OCI-LY3 (cell line): ENCODE data around the gene DCLK1.

Experiments used
- H2AFZ ChIP-seq: fragments of 200-600, 300-600 bp; shearing (Covaris generic); 2 replicates; pipeline ENCODE4 v1.6.0; 2014; ENCODE audit warnings: antibody characterized with exemption, low read depth, low read length
- H3K27ac ChIP-seq: fragments of 200-600, 300-600 bp; sonication (generic); 2 replicates; pipeline ENCODE4 v1.5.1; 2014; ENCODE audit warnings: mild to moderate bottlenecking, low read length, moderate library complexity, mixed read lengths
- H3K27me3 ChIP-seq: fragments of 200-600, 300-600 bp; sonication (generic); 2 replicates; pipeline ENCODE4 v1.6.1; 2014; ENCODE audit warnings: low read depth, low read length, mixed read lengths
- H3K36me3 ChIP-seq: fragments of 200-600, 300-600 bp; sonication (generic); replicated peaks from 2 replicates; pipeline ENCODE3; 2014; ENCODE audit warnings: low read depth, low read length, mixed read lengths
- H3K4me1 ChIP-seq: fragments of 300-600, 200-600 bp; sonication (generic); 2 replicates; pipeline ENCODE4 v1.6.1; 2014; ENCODE audit warnings: low read length, mixed read lengths
- H3K4me2 ChIP-seq: fragments of 200-600, 300-600 bp; sonication (generic); 2 replicates; pipeline ENCODE4 v1.6.1; 2014; ENCODE audit warnings: low read length, mixed read lengths
- H3K4me3 ChIP-seq: fragments of 300-600, 200-600 bp; sonication (generic); 2 replicates; pipeline ENCODE4 v1.5.1; 2014; ENCODE audit warnings: antibody characterized with exemption, mild to moderate bottlenecking, low read length, moderate library complexity
- H3K79me2 ChIP-seq: fragments of 300-600, 200-600 bp; shearing (Covaris generic); 2 replicates; pipeline ENCODE4 v1.6.1; 2014; ENCODE audit warnings: mild to moderate bottlenecking, low read length, mixed read lengths
- H3K9ac ChIP-seq: fragments of 300-600, 200-600 bp; shearing (Covaris generic); 2 replicates; pipeline ENCODE4 v1.6.0; 2014; ENCODE audit warnings: mild to moderate bottlenecking, low read length, moderate library complexity
- H3K9me3 ChIP-seq: fragments of 200-600, 300-600 bp; shearing (Covaris generic); 2 replicates; pipeline ENCODE4 v1.6.1; 2014; ENCODE audit warnings: low read length, mixed read lengths; ENCODE audit not compliant: insufficient read depth
- H4K20me1 ChIP-seq: fragments of 200-600, 300-600 bp; sonication (generic); 2 replicates; pipeline ENCODE4 v1.6.1; 2016; ENCODE audit warnings: low read length, mixed read lengths; ENCODE audit not compliant: insufficient read depth
- CTCF ChIP-seq: fragments of 200-600, 300-600 bp; sonication (generic); IDR thresholded peaks from 2 replicates; pipeline ENCODE4 v1.5.1; 2014; ENCODE audit warnings: antibody characterized with exemption, low read length, low read depth
- EZH2phosphoT487 ChIP-seq: fragments of 200-600 bp; shearing (Covaris generic); IDR thresholded peaks from 2 replicates; pipeline ENCODE4 v1.6.1; 2018; ENCODE audit warnings: antibody characterized with exemption, mixed run types, low read depth

DCLK1 gene

GRCh38 chr13:35797991-35798390 lies 333.2 kb downstream of the DCLK1 start:
- no peaks in the 10 kb centered on the region for H3K9me3 ChIP-seq
- H3K27me3 ChIP-seq, result no peaks in the 10 kb centered on the region; the same call in 1 of the 2 replicates
- no peak overlapping the region for H3K27ac ChIP-seq
- H3K79me2 ChIP-seq, result no peaks in the 10 kb centered on the region
- no peaks in the 10 kb centered on the region for H3K4me1 ChIP-seq
- H3K4me3 ChIP-seq, result no peak overlapping the region
- H2AFZ ChIP-seq, result no peak overlapping the region
- H3K9ac ChIP-seq, result no peak overlapping the region
- H3K4me2 ChIP-seq, result no peak overlapping the region
- no peaks in the 10 kb centered on the region for H3K36me3 ChIP-seq
- TF ChIP-seq EZH2phosphoT487 (no peak), CTCF (no peak)
- H4K20me1 ChIP-seq, result no peaks in the 10 kb centered on the region

GRCh38 chr13:35797244-35797643 lies 333.9 kb downstream of the DCLK1 start:
- H3K4me2 ChIP-seq, result no peak overlapping the region
- H4K20me1 ChIP-seq, result no peaks in the 10 kb centered on the region
- no peaks in the 10 kb centered on the region for H3K79me2 ChIP-seq
- TF ChIP-seq EZH2phosphoT487, result no peak
- TF ChIP-seq CTCF, result no peak
- H3K27ac ChIP-seq, result no peak overlapping the region
- H3K36me3 ChIP-seq, result no peaks in the 10 kb centered on the region
- H2AFZ ChIP-seq, result no peak overlapping the region
- H3K9me3 ChIP-seq, result no peaks in the 10 kb centered on the region
- H3K27me3 ChIP-seq, result no peaks in the 10 kb centered on the region; the same call in none of the 2 replicates
- no peak overlapping the region for H3K4me3 ChIP-seq
- no peaks in the 10 kb centered on the region for H3K4me1 ChIP-seq
- H3K9ac ChIP-seq, result no peak overlapping the region

- H3K27ac ChIP-seq, result no peak overlapping the region
- H3K79me2 ChIP-seq, result no peaks in the 10 kb centered on the region
- no peaks in the 10 kb centered on the region for H3K36me3 ChIP-seq
- no peak overlapping the region for H3K9ac ChIP-seq
- H3K4me2 ChIP-seq, result no peak overlapping the region
- H3K4me1 ChIP-seq, result no peaks in the 10 kb centered on the region
- H3K27me3 ChIP-seq, result peaks cover 6% of the 10 kb centered on the region
- no peaks in the 10 kb centered on the region for H3K9me3 ChIP-seq
- H4K20me1 ChIP-seq, result no peaks in the 10 kb centered on the region
- no peak overlapping the region for H2AFZ ChIP-seq
- no peak for TF ChIP-seq CTCF
- no peak for TF ChIP-seq EZH2phosphoT487
- H3K4me3 ChIP-seq, result no peak overlapping the region
Measured at GRCh38 chr13:35796623-35797022, 334.6 kb downstream of the DCLK1 start.

- Histone ChIP-seq H2AFZ (no peak overlapping the region), H3K9ac (no peak overlapping the region), H4K20me1 (no peaks in the 10 kb centered on the region), H3K36me3 (no peaks in the 10 kb centered on the region), H3K27me3 (peaks cover 10% of the 10 kb centered on the region; the same call in 1 of the 2 replicates), H3K4me3 (no peak overlapping the region), H3K79me2 (no peaks in the 10 kb centered on the region), H3K9me3 (no peaks in the 10 kb centered on the region), H3K4me2 (no peak overlapping the region), H3K4me1 (no peaks in the 10 kb centered on the region), H3K27ac (no peak overlapping the region)
- TF ChIP-seq CTCF (no peak), EZH2phosphoT487 (no peak)
Measured at GRCh38 chr13:35794734-35795389, 336.3 kb downstream of the DCLK1 start.
